ENCODE results near the gene ADGRA1. TPM values are rescaled to one million over a fixed set of nuclear protein-coding genes. Genes with fewer than 3 reads are reported as not detected.

Gene ADGRA1
- total and polyA plus RNA-seq, 2 of the 13 experiments (the other 11 are each of a cell fraction or from before 2014, with no cell fraction given): not detected

DNA sequence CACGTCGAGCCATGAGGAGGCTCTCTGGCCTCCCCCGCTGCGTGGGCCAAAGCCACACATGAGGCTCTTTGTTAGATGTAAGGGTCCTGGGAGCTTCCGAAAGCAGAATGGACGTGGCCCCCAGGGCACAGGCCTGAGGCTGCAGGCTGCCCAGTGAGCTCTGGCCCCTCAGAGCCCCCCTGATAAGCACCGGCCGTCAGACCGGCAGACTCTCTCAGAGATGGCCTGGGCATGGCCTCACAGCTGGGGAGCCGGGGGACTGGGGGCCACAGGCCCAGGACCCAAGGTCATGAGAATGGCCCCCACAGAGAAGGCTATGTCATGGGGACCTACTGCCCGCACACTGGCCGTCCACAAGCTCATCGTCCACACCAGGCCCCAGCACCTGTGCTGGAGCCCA lies 31.7 kb upstream of the ADGRA1 start:
- H3K27ac ChIP-seq (ENCODE audit: extremely low read length, insufficient read depth, low read length): no peak overlapping the region
- H2AFZ ChIP-seq (ENCODE audit: low read length): no peak overlapping the region
- no peaks in the 10 kb centered on the region for H4K20me1 ChIP-seq (ENCODE audit: insufficient read depth, low read length)
- H3K9me3 ChIP-seq (ENCODE audit: low read length): no peaks in the 10 kb centered on the region
- CTCF ChIA-PET (ENCODE audit: low intra/inter-chr PET ratio, low total read pairs): no interaction called here
- no peaks in the 10 kb centered on the region for H3K79me2 ChIP-seq (ENCODE audit: insufficient read depth, low read length)
- ATAC-seq (no peak), DNase-seq (ENCODE audit: low spot score) (no peak), FAIRE-seq (no peak)
- BruUV-seq (replicated peaks): no TSS peak
- peaks cover 19 to 63% of the 10 kb centered on the region in 2 experiments; a peak in 4 of 5 replicates for H3K27me3 ChIP-seq (ENCODE audit: control insufficient read depth in 1 of 2, insufficient read depth in 2 of 2, low read length in 2 of 2)
- TF ChIP-seq JDP2 (CRISPR knock-in tag; IDR thresholded peaks at IDR 0.05; ENCODE audit: borderline replicate concordance) (no peak), ZFAT (CRISPR knock-in tag; conservative IDR thresholded peaks at IDR 0.05) (no peak), ZNF333 (CRISPR knock-in tag; IDR thresholded peaks at IDR 0.05; ENCODE audit: borderline replicate concordance) (no peak), HMGA1 (CRISPR knock-in tag; conservative IDR thresholded peaks at IDR 0.05) (no peak), ZNF530 (CRISPR knock-in tag; IDR thresholded peaks at IDR 0.05; ENCODE audit: low read depth) (no peak), DPF2 (CRISPR knock-in tag; IDR thresholded peaks at IDR 0.05; ENCODE audit: borderline replicate concordance, low read depth) (no peak), PAX8 (CRISPR knock-in tag; IDR thresholded peaks at IDR 0.05; ENCODE audit: borderline replicate concordance) (no peak), SALL1 (CRISPR knock-in tag; IDR thresholded peaks at IDR 0.05) (no peak), NFE2L1 (CRISPR knock-in tag; IDR thresholded peaks at IDR 0.05; ENCODE audit: borderline replicate concordance) (no peak), ZNF136 (CRISPR knock-in tag; IDR thresholded peaks at IDR 0.05; ENCODE audit: low read depth) (no peak), CCAR2 (optimal IDR thresholded peaks at IDR 0.05; ENCODE audit: low read depth, low read length) (no peak), ARHGAP35 (CRISPR knock-in tag; IDR thresholded peaks at IDR 0.05; ENCODE audit: borderline replicate concordance) (no peak), U2AF1 (optimal IDR thresholded peaks at IDR 0.05; ENCODE audit: low read depth, low read length) (no peak), HBP1 (CRISPR knock-in tag; IDR thresholded peaks at IDR 0.05; ENCODE audit: low read depth) (no peak), RBM22 (optimal IDR thresholded peaks at IDR 0.05; ENCODE audit: low read length) (no peak), MED8 (CRISPR knock-in tag; IDR thresholded peaks at IDR 0.05; ENCODE audit: insufficient replicate concordance) (no peak), SRY (CRISPR knock-in tag; IDR thresholded peaks at IDR 0.05) (no peak), TEAD2 (CRISPR knock-in tag; IDR thresholded peaks at IDR 0.05) (no peak)
- TF ChIP-seq, protein P1, sequence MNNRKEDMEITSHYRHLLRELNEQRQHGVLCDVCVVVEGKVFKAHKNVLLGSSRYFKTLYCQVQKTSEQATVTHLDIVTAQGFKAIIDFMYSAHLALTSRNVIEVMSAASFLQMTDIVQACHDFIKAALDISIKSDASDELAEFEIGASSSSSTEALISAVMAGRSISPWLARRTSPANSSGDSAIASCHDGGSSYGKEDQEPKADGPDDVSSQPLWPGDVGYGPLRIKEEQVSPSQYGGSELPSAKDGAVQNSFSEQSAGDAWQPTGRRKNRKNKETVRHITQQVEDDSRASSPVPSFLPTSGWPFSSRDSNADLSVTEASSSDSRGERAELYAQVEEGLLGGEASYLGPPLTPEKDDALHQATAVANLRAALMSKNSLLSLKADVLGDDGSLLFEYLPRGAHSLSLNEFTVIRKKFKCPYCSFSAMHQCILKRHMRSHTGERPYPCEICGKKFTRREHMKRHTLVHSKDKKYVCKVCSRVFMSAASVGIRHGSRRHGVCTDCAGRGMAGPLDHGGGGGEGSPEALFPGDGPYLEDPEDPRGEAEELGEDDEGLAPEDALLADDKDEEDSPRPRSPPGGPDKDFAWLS (CRISPR knock-in tag; IDR thresholded peaks at IDR 0.05; ENCODE audit: borderline replicate concordance): no peak
- TF ChIP-seq, protein P2, sequence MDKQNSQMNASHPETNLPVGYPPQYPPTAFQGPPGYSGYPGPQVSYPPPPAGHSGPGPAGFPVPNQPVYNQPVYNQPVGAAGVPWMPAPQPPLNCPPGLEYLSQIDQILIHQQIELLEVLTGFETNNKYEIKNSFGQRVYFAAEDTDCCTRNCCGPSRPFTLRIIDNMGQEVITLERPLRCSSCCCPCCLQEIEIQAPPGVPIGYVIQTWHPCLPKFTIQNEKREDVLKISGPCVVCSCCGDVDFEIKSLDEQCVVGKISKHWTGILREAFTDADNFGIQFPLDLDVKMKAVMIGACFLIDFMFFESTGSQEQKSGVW (CRISPR knock-in tag; IDR thresholded peaks at IDR 0.05; ENCODE audit: borderline replicate concordance): no peak
- in situ Hi-C loops (cut with HindIII; ENCODE audit: extremely low pct_ligation_motif_present, low pct_unique_long_range_greater_than_20kb) (no loop called here), intact Hi-C loops (cut with micrococcal nuclease; ENCODE audit: unreplicated experiment) (no loop called here)
- H3K4me1 ChIP-seq (ENCODE audit: insufficient read depth, low read length): no peaks in the 10 kb centered on the region
- 24% methylated on average over 10 of the region's 13 CpGs for WGBS (ENCODE audit: low lambda C conversion rate)
- H3K36me3 ChIP-seq (replicated peaks in 1 of 2; ENCODE audit: control insufficient read depth in 1 of 2, insufficient read depth in 2 of 2, low read length in 2 of 2): no peaks in the 10 kb centered on the region
- POLR2A ChIA-PET: no interaction called here
- H3K4me2 ChIP-seq (ENCODE audit: low read depth, low read length): no peak overlapping the region
- no peak overlapping the region for H3K9ac ChIP-seq (ENCODE audit: insufficient read depth, low read depth, low read length)
- H3K4me3 ChIP-seq (replicated peaks in 1 of 3; ENCODE audit: insufficient read depth in 1 of 3, low read depth in 2 of 3, low read length in 3 of 3): no peak overlapping the region

Measured in HepG2 (cell line).